Natural killer cell (primary cell): ENCODE results near the gene TTLL11. TPM values are rescaled to one million over a fixed set of nuclear protein-coding genes. Genes with fewer than 3 reads are reported as not detected.

Experiments
- ATAC-seq, 3 donors: fragments of 150-1000 bp in 2 of 3; fragments of 200-7000 bp in 1 of 3; cut with Tn5 transposase; 1 replicate in 1 of 3; 2 replicates in 2 of 3; pipeline ENCODE4 v1.10.0; 2021; ENCODE audit warnings: mild to moderate bottlenecking in 2 of 3, moderate library complexity in 2 of 3
- DNase-seq, 2 donors: peaks; one replicate each; pipeline versions ENCODE4 v3.0.0 to v3.0.0-alpha.2; 2013 to 2021; ENCODE audit warnings: mixed read lengths in 1 of 2
- H3K27ac ChIP-seq: one replicate; pipeline ENCODE4 v1.5.1; 2013; ENCODE audit warnings: mild to moderate bottlenecking, low read length
- H3K27me3 ChIP-seq: one replicate; pipeline ENCODE4 v1.6.1; 2013; ENCODE audit warnings: low read length; ENCODE audit not compliant: control insufficient read depth, insufficient read depth
- H3K36me3 ChIP-seq: one replicate; pipeline ENCODE4 v1.6.1; 2013; ENCODE audit warnings: low read length; ENCODE audit not compliant: control insufficient read depth, insufficient read depth
- H3K4me1 ChIP-seq: one replicate; pipeline ENCODE4 v1.6.1; 2013; ENCODE audit warnings: low read length; ENCODE audit not compliant: control insufficient read depth, insufficient read depth
- H3K4me3 ChIP-seq: one replicate; pipeline ENCODE4 v1.5.1; 2013; ENCODE audit warnings: low read length
- H3K9me3 ChIP-seq: one replicate; pipeline ENCODE4 v1.6.1; 2013; ENCODE audit warnings: low read length; ENCODE audit not compliant: control insufficient read depth, insufficient read depth
- H3K27ac Mint-ChIP-seq, 2 donors: one replicate each; pipeline ENCODE4 v1.8.0; 2022; ENCODE audit warnings: mild to moderate bottlenecking in 2 of 2, mixed read lengths in 2 of 2, moderate library complexity in 1 of 2
- H3K27me3 Mint-ChIP-seq, 2 donors: one replicate each; pipeline ENCODE4 v1.8.0; 2022; ENCODE audit warnings: low read depth in 2 of 2, mixed read lengths in 2 of 2
- H3K36me3 Mint-ChIP-seq: one replicate; pipeline ENCODE4 v1.8.0; 2022; ENCODE audit warnings: mixed read lengths
- H3K4me1 Mint-ChIP-seq, 2 donors: one replicate each; pipeline ENCODE4 v1.8.0; 2022; ENCODE audit warnings: mixed read lengths in 2 of 2
- H3K4me3 Mint-ChIP-seq: one replicate; pipeline ENCODE4 v1.8.0; 2022; ENCODE audit warnings: mild to moderate bottlenecking, moderate library complexity, mixed read lengths
- H3K9me3 Mint-ChIP-seq, 2 donors: one replicate each; pipeline ENCODE4 v1.8.0; 2022; ENCODE audit warnings: mixed read lengths in 2 of 2
- CTCF ChIP-seq: fragments of 200-600 bp; IDR thresholded peaks from one replicate; pipeline ENCODE4 v1.8.0; 2022; ENCODE audit warnings: antibody characterized with exemption
- WGBS: methylation state at CpG from one replicate; pipeline ENCODE4 v1.1.7; 2013; ENCODE audit warnings: missing lambda C conversion rate; ENCODE audit not compliant: insufficient coverage; 5-methylcytosine and 5-hydroxymethylcytosine counted together
- intact Hi-C: fragments of 100-400 bp; cut with micrococcal nuclease; formaldehyde crosslinking; loops from one replicate; pipeline ENCODE4 v1.14.2; 2022
- total RNA-seq, 4 donors: library from RNA; stranded (reverse); fragments of 120-200 nt in 1 of 4; gene quantifications; one replicate each; pipeline versions ENCODE4 v1.2.3 to v1.2.4, GENCODE V29; 2013 to 2022

TTLL11 gene
- total RNA-seq, 3 donors from 2014 or later (not counting 1 experiment from before 2014, with no cell fraction given): 3.4 to 4.6 (median 3.6) TPM

- H3K27ac Mint-ChIP-seq: no peak overlapping the region
- no peak for ATAC-seq
- DNase-seq: no peak
- no peaks in the 10 kb centered on the region for H3K36me3 Mint-ChIP-seq
- H3K4me3 Mint-ChIP-seq: no peak overlapping the region
- no peaks in the 10 kb centered on the region for H3K9me3 ChIP-seq
- peaks cover 0 to 6% of the 10 kb centered on the region in 2 donors for H3K27me3 Mint-ChIP-seq
- H3K27ac ChIP-seq: no peak overlapping the region
- intact Hi-C loops: no loop called here
- no peaks in the 10 kb centered on the region for H3K27me3 ChIP-seq
- WGBS: 65% methylated on average over 2 of the region's 5 CpGs
- H3K4me3 ChIP-seq: no peak overlapping the region
- no peaks in the 10 kb centered on the region for H3K4me1 Mint-ChIP-seq
- no peaks in the 10 kb centered on the region for H3K36me3 ChIP-seq
- no peak for TF ChIP-seq CTCF
- H3K9me3 Mint-ChIP-seq: no peaks in the 10 kb centered on the region
- no peaks in the 10 kb centered on the region for H3K4me1 ChIP-seq
These were observed 20.5 kb upstream of the TTLL11 start for GRCh38 chr9:122113574-122113973.

GRCh38 chr9:122112238-122112637 is 19.1 kb upstream of the TTLL11 start:
- H3K9me3 Mint-ChIP-seq: no peaks in the 10 kb centered on the region
- peaks cover 0 to 6% of the 10 kb centered on the region in 2 donors for H3K27me3 Mint-ChIP-seq
- ATAC-seq (no peak), DNase-seq (no peak)
- no peaks in the 10 kb centered on the region for H3K27me3 ChIP-seq
- no peaks in the 10 kb centered on the region for H3K36me3 Mint-ChIP-seq
- no peaks in the 10 kb centered on the region for H3K9me3 ChIP-seq
- H3K4me1 Mint-ChIP-seq: no peaks in the 10 kb centered on the region
- H3K4me3 ChIP-seq: no peak overlapping the region
- H3K27ac ChIP-seq: no peak overlapping the region
- H3K4me3 Mint-ChIP-seq: no peak overlapping the region
- WGBS: 87% methylated on average over 6 of the region's 6 CpGs
- H3K36me3 ChIP-seq: no peaks in the 10 kb centered on the region
- no peak for TF ChIP-seq CTCF
- H3K4me1 ChIP-seq: no peaks in the 10 kb centered on the region
- no peak overlapping the region for H3K27ac Mint-ChIP-seq
- intact Hi-C loops: no loop called here

GRCh38 chr9:122111413-122112085 is 18.4 kb upstream of the TTLL11 start:
- Histone ChIP-seq H3K36me3 (no peaks in the 10 kb centered on the region), H3K4me3 (no peak overlapping the region), H3K9me3 (no peaks in the 10 kb centered on the region), H3K27ac (no peak overlapping the region), H3K4me1 (no peaks in the 10 kb centered on the region), H3K27me3 (no peaks in the 10 kb centered on the region)
- Mint-ChIP-seq H3K9me3 (no peaks in the 10 kb centered on the region), H3K27ac (no peak overlapping the region), H3K4me1 (no peaks in the 10 kb centered on the region), H3K27me3 (peaks cover 0 to 6% of the 10 kb centered on the region in 2 donors), H3K36me3 (no peaks in the 10 kb centered on the region), H3K4me3 (no peak overlapping the region)
- no peak for TF ChIP-seq CTCF
- 87% methylated on average over 9 of the region's 9 CpGs for WGBS
- DNase-seq (no peak), ATAC-seq (no peak)
- intact Hi-C loops: no loop called here
